HEK293 (cell line): ENCODE measurements around the gene PPOX.

Experiments
- ELK4 ChIP-seq: IDR thresholded peaks from 2 replicates; pipeline ENCODE4 v1.6.1; 2011; ENCODE audit warnings: mild to moderate bottlenecking, low read depth, low read length, borderline replicate concordance
- HIC1 ChIP-seq: fragments of 450-650 bp; formaldehyde crosslinking; IDR thresholded peaks from 2 replicates; pipeline ENCODE4 v1.5.1; 2016; ENCODE audit warnings: missing biosample characterization, missing genetic modification characterization
- KLF8 ChIP-seq: fragments of 450-650 bp; formaldehyde crosslinking; IDR thresholded peaks from 2 replicates; pipeline ENCODE4 v1.5.1; 2016; ENCODE audit warnings: missing biosample characterization, missing genetic modification characterization
- PRDM1 ChIP-seq: fragments of 450-650 bp; formaldehyde crosslinking; IDR thresholded peaks from 2 replicates; pipeline ENCODE4; 2016; ENCODE audit warnings: missing biosample characterization, missing genetic modification characterization
- REPIN1 ChIP-seq: fragments of 450-650 bp; formaldehyde crosslinking; IDR thresholded peaks from 2 replicates; pipeline ENCODE4 v1.5.1; 2017; ENCODE audit warnings: missing biosample characterization, missing genetic modification characterization, low read depth
- ZBTB10 ChIP-seq: fragments of 450-650 bp; formaldehyde crosslinking; IDR thresholded peaks from 2 replicates; pipeline ENCODE4 v1.5.1; 2016; ENCODE audit warnings: missing biosample characterization, missing genetic modification characterization
- ZBTB17 ChIP-seq: fragments of 450-650 bp; formaldehyde crosslinking; IDR thresholded peaks from 2 replicates; pipeline ENCODE4 v1.5.1; 2016; ENCODE audit warnings: missing biosample characterization, missing genetic modification characterization
- ZBTB49 ChIP-seq: fragments of 450-650 bp; formaldehyde crosslinking; IDR thresholded peaks from 2 replicates; pipeline ENCODE4 v1.5.1; 2016; ENCODE audit warnings: missing biosample characterization, missing genetic modification characterization, low read depth
- ZNF157 ChIP-seq: fragments of 450-650 bp; formaldehyde crosslinking; IDR thresholded peaks from 2 replicates; pipeline ENCODE4 v1.5.1; 2016; ENCODE audit warnings: missing biosample characterization, missing genetic modification characterization
- ZNF169 ChIP-seq: fragments of 450-650 bp; formaldehyde crosslinking; IDR thresholded peaks from 2 replicates; pipeline ENCODE4 v1.5.1; 2016; ENCODE audit warnings: missing biosample characterization, missing genetic modification characterization
- ZNF175 ChIP-seq: fragments of 450-650 bp; formaldehyde crosslinking; IDR thresholded peaks from 2 replicates; pipeline ENCODE4 v1.5.1; 2016; ENCODE audit warnings: missing biosample characterization, missing genetic modification characterization
- ZNF184 ChIP-seq: fragments of 450-650 bp; IDR thresholded peaks from 2 replicates; pipeline ENCODE4 v1.5.1; 2018; ENCODE audit warnings: missing biosample characterization, mild to moderate bottlenecking, missing genetic modification characterization
- ZNF214 ChIP-seq: fragments of 450-650 bp; formaldehyde crosslinking; IDR thresholded peaks from 2 replicates; pipeline ENCODE4 v1.5.1; 2017; ENCODE audit warnings: missing biosample characterization, mild to moderate bottlenecking, missing genetic modification characterization, borderline replicate concordance
- ZNF366 ChIP-seq: fragments of 450-650 bp; formaldehyde crosslinking; conservative IDR thresholded peaks from 2 replicates; pipeline ENCODE4 v1.5.1; 2016; ENCODE audit warnings: missing biosample characterization, missing genetic modification characterization
- ZNF391 ChIP-seq: fragments of 450-650 bp; formaldehyde crosslinking; IDR thresholded peaks from 2 replicates; pipeline ENCODE4 v1.5.1; 2016; ENCODE audit warnings: low read depth, missing biosample characterization, missing genetic modification characterization, borderline replicate concordance
- ZNF521 ChIP-seq: fragments of 450-650 bp; formaldehyde crosslinking; IDR thresholded peaks from 2 replicates; pipeline ENCODE4 v1.5.1; 2017; ENCODE audit warnings: missing biosample characterization, mild to moderate bottlenecking, missing genetic modification characterization
- ZNF621 ChIP-seq: fragments of 450-650 bp; formaldehyde crosslinking; IDR thresholded peaks from 2 replicates; pipeline ENCODE4 v1.5.1; 2017; ENCODE audit warnings: missing biosample characterization, missing genetic modification characterization
- ZNF624 ChIP-seq: fragments of 450-650 bp; formaldehyde crosslinking; IDR thresholded peaks from 2 replicates; pipeline ENCODE4 v1.5.1; 2017; ENCODE audit warnings: missing biosample characterization, missing genetic modification characterization
- ZNF654 ChIP-seq: fragments of 450-650 bp; formaldehyde crosslinking; IDR thresholded peaks from 2 replicates; pipeline ENCODE4 v1.5.1; 2016; ENCODE audit warnings: low read depth, missing biosample characterization, missing genetic modification characterization
- ZNF707 ChIP-seq: fragments of 450-650 bp; formaldehyde crosslinking; IDR thresholded peaks from 2 replicates; pipeline ENCODE4 v1.5.1; 2016; ENCODE audit warnings: missing biosample characterization, missing genetic modification characterization
- ZNF76 ChIP-seq: fragments of 450-650 bp; formaldehyde crosslinking; IDR thresholded peaks from 2 replicates; pipeline ENCODE4; 2016; ENCODE audit warnings: low read depth, missing biosample characterization, missing genetic modification characterization, borderline replicate concordance
- TF ChIP-seq, protein P1 (sequence below): fragments of 450-650 bp; formaldehyde crosslinking; optimal IDR thresholded peaks from 2 replicates; pipeline ENCODE3; 2016; ENCODE audit warnings: missing biosample characterization, mild to moderate bottlenecking, missing genetic modification characterization
- TF ChIP-seq, protein P2 (sequence below): fragments of 450-650 bp; formaldehyde crosslinking; IDR thresholded peaks from 2 replicates; pipeline ENCODE4 v1.5.1; 2016; ENCODE audit warnings: missing biosample characterization, missing genetic modification characterization
- TF ChIP-seq, protein P3 (sequence below): fragments of 450-650 bp; formaldehyde crosslinking; IDR thresholded peaks from 2 replicates; pipeline ENCODE4 v1.5.1; 2017; ENCODE audit warnings: missing biosample characterization, mild to moderate bottlenecking, missing genetic modification characterization, moderate library complexity

PPOX gene

GRCh38 chr1:161131523-161132409 lies 34.5 kb upstream of the PPOX start (continued):
- no peak for TF ChIP-seq ELK4
- TF ChIP-seq KLF8 = peak; percentile 49
- TF ChIP-seq, protein P1, sequence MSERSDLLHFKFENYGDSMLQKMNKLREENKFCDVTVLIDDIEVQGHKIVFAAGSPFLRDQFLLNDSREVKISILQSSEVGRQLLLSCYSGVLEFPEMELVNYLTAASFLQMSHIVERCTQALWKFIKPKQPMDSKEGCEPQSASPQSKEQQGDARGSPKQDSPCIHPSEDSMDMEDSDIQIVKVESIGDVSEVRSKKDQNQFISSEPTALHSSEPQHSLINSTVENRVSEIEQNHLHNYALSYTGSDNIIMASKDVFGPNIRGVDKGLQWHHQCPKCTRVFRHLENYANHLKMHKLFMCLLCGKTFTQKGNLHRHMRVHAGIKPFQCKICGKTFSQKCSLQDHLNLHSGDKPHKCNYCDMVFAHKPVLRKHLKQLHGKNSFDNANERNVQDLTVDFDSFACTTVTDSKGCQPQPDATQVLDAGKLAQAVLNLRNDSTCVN (tag by site-specific recombination) = peak; percentile 36
- no peak for TF ChIP-seq ZNF624 (tag by site-specific recombination)
- peak; percentile 80 for TF ChIP-seq ZBTB10 (tag by site-specific recombination)
- no peak for TF ChIP-seq ZNF214 (tag by site-specific recombination)
- TF ChIP-seq ZNF157 (tag by site-specific recombination) = peak; percentile 56; the same call in 1 of the 2 replicates
- no peak for TF ChIP-seq ZNF175
- TF ChIP-seq ZNF654 = no peak
- no peak; the same call in 1 of the 2 replicates for TF ChIP-seq ZNF76 (tag by site-specific recombination)
- TF ChIP-seq ZNF707 (tag by site-specific recombination) = no peak
- TF ChIP-seq ZNF521 (tag by site-specific recombination) = no peak
- peak; percentile 90 for TF ChIP-seq ZNF366 (tag by site-specific recombination)
- no peak for TF ChIP-seq ZNF184 (tag by site-specific recombination)
- 0 out of 2 replicates have a peak, but pooled peaks have one; percentile 29 for TF ChIP-seq ZNF169
- TF ChIP-seq HIC1 = peak; percentile 82; the same call in 1 of the 2 replicates
- TF ChIP-seq ZBTB17 (tag by site-specific recombination) = no peak
- TF ChIP-seq, protein P2, sequence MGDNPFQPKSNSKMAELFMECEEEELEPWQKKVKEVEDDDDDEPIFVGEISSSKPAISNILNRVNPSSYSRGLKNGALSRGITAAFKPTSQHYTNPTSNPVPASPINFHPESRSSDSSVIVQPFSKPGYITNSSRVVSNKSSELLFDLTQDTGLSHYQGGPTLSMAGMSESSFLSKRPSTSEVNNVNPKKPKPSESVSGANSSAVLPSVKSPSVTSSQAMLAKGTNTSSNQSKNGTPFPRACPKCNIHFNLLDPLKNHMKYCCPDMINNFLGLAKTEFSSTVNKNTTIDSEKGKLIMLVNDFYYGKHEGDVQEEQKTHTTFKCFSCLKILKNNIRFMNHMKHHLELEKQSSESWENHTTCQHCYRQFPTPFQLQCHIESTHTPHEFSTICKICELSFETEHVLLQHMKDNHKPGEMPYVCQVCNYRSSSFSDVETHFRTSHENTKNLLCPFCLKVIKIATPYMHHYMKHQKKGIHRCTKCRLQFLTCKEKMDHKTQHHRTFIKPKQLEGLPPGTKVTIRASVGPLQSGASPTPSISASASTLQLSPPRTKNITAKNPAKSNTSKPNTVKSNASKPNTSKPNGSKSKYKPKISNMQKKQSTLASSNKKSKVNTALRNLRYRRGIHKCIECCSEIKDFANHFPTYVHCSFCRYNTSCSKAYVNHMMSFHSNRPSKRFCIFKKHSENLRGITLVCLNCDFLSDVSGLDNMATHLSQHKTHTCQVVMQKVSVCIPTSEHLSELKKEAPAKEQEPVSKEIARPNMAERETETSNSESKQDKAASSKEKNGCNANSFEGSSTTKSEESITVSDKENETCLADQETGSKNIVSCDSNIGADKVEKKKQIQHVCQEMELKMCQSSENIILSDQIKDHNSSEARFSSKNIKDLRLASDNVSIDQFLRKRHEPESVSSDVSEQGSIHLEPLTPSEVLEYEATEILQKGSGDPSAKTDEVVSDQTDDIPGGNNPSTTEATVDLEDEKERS (tag by site-specific recombination) = no peak
- no peak for TF ChIP-seq ZBTB49 (tag by site-specific recombination)
- peak; percentile 48 for TF ChIP-seq ZNF391
- TF ChIP-seq, protein P3, sequence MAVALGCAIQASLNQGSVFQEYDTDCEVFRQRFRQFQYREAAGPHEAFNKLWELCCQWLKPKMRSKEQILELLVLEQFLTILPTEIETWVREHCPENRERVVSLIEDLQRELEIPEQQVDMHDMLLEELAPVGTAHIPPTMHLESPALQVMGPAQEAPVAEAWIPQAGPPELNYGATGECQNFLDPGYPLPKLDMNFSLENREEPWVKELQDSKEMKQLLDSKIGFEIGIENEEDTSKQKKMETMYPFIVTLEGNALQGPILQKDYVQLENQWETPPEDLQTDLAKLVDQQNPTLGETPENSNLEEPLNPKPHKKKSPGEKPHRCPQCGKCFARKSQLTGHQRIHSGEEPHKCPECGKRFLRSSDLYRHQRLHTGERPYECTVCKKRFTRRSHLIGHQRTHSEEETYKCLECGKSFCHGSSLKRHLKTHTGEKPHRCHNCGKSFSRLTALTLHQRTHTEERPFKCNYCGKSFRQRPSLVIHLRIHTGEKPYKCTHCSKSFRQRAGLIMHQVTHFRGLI (tag by site-specific recombination) = no peak
- no peak for TF ChIP-seq ZNF621 (tag by site-specific recombination)
- TF ChIP-seq REPIN1 (tag by site-specific recombination) = peak; percentile 80; the same call in 1 of the 2 replicates
- peak; percentile 100 for TF ChIP-seq PRDM1 (tag by site-specific recombination)
